GM10847 (cell line): ENCODE measurements around the gene FKBP1A.

Experiments used
- POLR2A ChIP-seq: IDR thresholded peaks from 2 replicates; pipeline ENCODE4 v1.6.1; 2011; ENCODE audit not compliant: insufficient read length; ENCODE audit errors: extremely low read depth

FKBP1A gene

DNA sequence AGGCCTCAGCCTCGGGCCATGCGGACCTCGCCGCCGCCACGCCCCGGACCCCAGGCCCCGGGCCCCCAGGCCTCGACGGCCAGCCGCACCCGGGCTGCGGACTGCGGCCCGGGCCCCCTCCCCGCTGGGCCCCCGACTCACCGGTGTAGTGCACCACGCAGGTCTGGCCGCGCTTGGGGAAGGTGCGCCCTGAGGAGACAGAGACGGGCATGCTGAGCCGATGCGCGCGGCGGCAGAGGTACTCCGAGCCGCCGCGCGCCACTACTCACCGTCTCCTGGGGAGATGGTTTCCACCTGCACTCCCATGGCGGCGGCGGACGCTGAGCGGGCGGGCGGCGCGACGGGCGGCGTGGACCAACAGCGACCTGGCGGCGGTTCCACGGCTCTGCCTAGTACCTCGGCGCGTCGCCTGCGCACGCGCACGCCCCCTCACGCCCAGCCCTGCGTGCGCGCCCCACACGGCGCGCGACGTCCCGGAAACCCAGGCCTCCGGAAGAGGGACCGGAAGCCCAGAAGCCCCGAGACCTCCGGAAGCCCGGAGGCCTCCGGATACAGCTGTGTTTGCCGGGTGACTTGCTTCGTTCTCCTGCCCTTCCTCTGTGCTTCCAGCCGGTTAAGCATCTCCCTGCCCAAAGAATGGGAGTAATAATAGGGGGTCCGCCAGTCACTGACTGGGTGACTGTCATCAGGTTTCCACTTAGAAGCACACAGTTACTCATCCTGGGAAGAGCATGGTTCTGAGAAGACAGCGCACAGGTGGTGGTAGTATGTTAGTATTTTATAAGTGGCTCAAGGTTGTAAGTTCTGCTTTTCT, at the start of gene FKBP1A:
Gene FKBP1A (minus strand): TSS at position 362 of the 814 bp plus-strand sequence. CDS start 56 bp downstream, at position 306.
- TF ChIP-seq POLR2A = peak; percentile 74

DNA sequence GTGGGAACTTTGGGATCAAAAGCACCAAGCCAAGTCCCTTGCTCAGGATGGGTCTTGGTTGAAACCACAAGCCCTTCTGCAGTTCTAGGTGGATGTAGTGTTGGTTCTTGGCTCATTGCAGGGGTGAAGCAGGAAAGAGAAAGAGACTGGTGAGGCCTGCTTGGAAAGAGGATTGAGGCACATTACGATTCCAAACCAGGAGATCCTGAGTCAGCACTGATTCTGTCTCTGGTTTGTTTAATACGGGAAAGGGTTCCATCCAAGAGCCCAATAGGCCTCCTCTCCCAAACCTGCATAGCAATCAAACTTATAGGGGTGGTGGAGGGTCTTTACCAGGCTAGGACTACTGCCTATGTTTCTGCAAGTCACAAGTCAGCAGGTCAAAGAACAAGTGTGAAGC, 49.5 kb upstream of the FKBP1A start:
- TF ChIP-seq POLR2A = no peak

DNA sequence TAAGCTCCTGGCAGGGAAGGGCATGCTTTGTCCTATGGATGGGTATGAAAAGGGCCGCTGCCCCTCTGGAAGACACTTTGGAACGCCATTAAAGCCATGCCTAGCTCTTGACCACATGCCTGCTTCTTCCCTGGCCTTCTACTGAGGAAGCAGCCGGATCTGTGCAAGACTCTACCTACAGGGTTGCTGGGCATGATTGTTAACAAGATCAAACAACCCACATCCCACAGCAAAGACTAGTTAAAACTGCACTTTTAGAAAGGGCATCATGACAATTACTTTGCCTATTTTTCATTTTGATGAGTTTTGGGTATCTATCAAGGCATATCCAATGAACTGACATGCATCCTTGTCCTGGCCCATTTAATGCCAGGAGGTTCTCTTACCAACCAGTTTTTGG, 48.3 kb upstream of the FKBP1A start:
- TF ChIP-seq POLR2A = no peak

DNA sequence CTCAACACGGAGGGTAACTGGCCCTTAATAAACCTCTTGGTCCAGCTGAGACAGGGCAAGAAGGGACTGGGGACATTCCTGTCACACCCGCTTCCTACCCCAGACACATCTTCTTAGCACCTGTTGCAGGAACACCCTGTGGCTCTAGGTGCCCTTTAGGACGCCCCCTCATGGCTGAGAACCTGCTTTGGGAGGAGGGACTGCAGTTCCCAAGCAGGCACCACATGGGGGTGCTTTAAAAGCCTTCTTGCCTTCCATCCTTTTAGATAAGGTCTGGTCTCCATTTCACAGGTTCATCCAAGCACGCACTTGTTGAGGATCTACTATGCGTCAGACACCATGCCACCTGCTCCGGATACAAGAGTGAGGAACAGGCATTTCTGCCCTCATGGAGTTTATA, 47.2 kb upstream of the FKBP1A start:
- TF ChIP-seq POLR2A = no peak

DNA sequence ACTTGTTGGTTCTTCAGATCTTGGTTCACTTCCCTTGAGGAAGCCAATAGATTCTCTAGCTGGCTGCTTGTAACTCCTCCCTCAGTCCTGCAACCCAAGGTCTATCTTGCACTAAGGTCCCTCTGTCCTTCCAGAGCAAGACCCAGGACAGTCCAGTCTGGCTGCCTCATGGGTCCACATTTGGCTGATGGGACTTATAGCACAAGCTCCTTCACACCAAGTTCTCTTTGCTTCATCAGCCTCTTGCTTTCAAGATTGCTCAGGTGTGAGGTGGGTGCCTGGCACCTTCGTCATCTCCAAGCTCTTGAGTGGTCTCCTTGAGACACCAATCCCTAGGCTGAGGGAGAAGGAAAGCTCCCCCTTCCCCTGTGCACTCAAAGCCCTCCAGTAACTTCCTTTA, 45.5 kb upstream of the FKBP1A start:
- no peak for TF ChIP-seq POLR2A

DNA sequence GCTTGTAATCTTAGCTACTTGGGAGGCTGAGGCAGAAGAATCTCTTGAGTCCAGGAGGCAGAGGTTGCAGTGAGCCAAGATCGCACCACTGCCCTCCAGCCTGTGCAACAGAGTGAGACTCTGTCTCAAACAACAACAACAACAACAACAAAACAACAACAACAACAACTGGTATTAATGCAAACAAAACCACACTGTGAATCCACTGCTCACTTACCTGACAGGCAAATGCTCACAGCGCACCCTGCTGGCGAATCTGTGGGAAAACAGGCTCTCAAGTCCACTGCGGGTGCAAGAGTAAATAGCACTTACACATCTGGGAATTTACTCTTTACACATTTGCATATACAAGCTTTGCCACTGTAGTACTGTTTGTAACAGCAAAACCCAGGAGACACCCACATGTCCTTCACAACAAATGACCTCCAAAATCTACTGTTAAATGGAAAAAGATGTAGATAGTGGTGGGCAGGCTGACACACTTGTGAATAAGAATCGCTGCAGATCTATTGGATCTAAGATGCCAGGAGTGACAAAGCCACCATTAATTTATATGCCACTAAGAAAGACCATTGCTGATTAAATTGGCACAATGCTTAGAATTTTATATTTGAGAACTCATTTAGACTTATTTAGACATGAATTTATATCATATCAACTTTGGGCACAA, 44.5 kb upstream of the FKBP1A start:
- no peak for TF ChIP-seq POLR2A

DNA sequence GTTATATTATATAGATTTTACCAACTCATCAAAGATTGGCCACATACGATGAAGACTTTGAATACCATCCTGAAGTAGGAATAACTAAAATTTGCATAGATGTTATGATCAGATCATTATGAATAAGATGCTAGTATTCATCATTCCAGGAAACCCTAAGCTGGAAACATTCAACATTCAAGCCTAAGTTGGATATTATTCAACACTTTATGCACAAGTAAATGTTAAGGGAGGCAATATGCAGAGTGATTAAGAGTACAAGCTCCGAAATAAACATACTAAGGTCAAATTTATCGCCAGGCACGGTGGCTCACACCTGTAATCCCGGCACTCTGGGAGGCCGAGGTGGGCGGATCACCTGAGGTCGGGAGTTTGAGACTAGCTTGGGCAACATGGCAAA, 43.4 kb upstream of the FKBP1A start:
- TF ChIP-seq POLR2A = no peak

DNA sequence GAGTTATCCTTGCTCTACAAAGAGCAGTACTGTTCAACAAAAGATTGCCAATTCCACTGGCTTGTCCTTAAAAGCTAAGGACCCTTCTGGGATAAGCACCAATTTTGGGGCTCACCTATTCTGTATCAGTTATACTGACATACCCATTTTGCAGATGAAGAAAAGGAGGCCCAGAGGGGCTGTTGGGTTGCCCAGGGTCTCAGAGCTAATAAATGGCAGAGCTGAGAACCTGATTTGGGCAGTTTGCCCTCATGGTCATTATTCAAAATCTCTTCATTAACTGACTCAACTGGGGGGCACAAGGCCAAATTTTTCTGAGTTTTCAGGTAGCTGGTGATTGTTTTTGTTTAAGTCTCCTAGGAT, 42.5 kb upstream of the FKBP1A start:
- no peak for TF ChIP-seq POLR2A

DNA sequence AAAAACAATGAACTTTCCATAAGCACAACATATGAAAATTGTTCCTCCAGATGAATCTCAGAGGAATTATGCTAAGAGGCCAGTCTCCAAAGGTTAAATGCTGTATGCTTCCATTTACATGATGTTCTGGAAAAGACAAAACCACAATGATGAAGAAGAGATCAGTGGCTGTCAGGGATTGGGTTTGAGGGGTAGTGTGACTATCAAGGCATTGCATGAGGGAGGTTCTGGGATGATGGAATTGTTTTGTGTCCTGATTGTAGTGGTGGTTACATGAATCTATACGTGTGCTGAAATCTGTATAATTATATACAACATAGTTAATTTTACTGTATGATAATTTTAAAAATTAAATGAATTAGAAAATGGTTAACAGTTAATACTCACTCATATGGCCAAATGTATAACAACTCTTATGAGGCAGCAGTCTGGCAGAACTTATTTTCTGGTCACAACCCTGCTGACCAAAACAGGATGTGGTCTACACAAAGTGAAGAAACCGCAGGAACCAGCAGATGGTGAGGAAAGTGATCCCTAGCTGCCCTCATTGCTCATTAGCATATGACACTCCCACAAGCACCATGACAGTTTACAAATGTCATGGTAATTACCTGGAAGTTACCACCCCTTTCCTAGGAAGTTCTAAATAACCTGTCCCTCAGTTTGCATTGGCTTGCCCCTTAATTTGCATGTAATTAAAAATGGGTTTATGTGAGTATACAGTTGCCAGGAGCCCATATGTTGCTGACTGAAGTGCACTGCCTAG, 41.9 kb upstream of the FKBP1A start:
- TF ChIP-seq POLR2A = no peak

DNA sequence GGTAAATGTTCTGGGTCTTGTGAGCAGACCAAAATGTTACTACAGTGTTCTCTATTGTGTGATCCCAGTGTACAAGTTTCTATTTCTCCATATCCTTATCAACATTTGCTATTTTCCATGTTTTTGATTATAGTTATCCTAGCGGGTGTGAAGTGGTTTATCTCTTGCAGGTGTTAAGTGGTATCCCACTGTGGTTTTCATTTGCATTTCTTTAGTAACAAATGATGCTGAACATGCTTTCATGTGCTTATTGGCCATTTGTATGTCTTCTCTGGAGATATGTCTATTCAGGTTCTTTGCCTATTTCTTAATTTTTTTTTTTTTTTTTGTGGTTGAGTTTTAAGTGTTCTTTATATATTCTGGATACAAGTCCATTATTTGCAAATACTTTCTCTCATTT, 38.3 kb upstream of the FKBP1A start:
- TF ChIP-seq POLR2A = no peak

DNA sequence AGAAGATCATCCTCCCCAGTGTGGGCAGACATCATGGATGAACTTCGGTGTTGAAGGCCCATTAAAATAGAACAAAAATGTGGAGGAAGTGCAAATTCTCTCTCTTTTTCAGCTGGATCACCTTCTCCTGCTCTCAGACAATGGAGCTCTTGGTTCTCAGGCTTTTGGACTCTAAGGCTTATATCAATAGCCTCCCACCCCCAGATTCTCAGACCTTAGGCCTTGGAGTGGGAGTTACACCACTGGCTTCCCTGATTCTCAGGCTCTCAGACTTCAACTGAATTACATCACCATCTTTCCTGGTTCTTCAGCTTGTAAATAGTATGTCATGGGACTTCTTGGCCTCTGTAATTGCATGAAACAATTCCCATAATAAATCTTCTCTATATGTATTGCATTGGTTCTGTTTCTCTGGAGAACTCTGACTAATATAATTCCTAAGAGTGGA, 37.2 kb upstream of the FKBP1A start:
- TF ChIP-seq POLR2A = no peak

DNA sequence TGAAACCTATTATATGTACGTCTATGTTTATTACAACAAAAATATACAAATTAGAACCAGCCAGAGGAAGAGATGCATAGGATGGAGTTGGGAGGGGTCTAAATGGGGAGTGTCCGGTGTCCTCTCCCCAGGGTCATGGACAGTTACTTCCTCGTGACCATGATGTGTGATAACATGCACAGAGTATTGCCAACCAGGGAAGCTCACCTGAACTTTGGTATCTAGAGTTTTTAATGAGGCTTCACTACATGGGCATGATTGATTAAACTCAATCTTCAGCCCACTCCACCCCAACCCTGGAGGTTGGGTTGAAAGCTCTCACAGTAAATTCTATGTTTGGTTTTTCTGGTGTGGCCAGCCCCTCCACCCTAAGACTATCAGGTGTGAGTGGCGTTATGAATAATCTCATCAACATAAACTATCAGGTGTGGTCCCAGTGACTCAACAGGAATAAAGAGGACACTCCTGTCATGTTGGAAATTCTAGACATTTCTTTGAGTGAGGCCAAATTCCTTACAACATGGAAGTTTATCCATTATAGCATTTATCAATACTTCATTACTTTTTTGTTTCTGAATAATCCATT, 36.4 kb upstream of the FKBP1A start:
- no peak for TF ChIP-seq POLR2A

DNA sequence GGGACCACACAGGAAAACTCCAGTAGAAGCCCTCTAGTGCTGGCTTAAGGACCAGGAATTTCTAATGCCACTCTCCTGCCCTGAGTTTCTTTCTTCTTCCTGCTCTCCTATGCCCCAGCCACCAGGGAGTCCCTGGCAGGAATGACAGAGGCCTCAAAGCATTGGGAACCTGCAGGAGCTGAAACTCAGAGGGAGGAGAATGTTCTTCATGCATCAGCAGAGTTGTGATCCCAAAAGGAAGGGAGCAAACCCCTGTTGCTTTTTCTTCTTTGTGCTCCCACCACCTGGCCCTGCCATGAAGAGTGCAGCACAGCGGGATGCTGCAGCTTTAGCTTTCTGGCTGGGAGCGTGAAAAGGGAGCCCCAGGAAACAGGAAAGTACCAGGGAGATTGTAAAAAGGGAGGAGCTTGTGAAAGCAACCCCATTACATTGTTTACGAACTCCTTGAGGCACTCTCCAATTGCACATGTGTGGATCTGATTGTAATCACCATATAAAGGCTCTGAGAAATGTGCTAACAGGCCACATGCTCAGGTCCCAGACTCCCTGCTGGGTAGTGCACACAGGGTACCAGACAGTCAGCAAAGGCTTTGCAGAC, 34.7 kb upstream of the FKBP1A start:
- no peak for TF ChIP-seq POLR2A

DNA sequence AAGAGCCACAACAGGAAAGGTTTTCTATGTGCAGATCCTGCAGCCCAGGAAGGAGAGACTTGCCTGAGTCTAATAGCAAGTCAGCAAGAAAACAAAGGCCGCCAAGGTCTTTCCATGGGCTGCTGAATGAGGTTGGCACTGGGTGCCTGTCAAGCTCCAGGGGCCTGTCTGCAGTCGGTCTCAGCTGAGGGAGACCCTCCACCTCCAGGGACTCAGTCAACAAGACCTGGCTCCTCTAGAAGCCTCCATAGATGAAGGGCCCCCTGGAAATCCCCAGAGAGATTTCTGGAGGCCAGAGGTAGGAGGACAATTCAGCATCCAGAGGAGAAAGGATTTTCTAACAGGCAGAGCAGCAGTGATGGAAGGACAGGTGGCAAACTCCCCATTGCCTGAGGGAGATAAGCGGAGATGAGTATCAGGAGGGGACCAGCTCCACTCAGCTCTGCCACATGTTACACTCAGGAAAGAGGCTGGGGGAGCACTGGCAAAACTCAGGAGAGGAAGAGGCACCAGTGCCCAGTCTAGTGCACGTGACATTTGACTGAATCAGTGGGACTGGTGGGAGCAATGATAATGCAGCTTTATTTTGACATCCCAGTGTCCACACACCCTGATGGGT, 33.5 kb upstream of the FKBP1A start:
- TF ChIP-seq POLR2A = no peak

DNA sequence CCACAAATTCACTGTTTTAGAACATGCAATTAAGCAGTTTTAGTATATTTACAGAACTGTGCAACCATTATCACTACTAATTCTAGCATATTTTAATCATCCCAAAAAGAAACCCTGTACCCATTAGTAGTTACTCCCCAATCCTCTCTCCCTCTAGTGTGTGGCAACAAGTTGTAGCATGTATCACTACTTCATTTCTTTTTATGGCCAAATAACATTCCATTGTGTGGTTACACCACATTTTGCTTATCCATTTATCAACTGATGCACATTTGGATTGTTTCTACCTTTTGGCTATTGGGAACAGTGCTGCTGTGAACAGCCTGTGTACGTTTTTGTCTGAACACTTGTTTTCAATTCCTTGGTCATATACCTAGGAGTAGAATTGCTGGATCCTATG, 31.5 kb upstream of the FKBP1A start:
- no peak for TF ChIP-seq POLR2A

DNA sequence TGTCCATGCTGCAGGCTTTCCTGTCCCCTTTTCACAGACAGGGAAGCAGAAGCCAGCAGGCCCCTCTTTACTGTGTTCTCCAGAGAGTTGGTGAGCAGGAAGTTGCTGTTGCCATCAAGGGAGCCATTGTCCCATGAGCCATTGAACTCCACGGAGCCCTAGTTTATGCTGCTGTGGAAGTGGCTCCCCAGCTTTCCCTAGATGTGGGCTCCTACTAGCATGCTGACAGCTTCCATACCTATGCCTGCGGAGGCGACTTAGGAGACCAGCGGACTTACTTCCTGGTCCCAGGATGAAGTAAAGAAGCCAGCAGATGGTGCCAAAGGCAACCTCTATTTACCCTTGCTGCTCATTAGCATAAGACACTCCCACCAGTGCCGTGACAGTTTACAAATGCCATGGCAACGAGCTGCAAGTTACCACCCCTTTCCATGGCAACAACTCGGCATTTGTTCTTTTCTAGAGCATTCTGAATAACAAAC, 30.8 kb upstream of the FKBP1A start:
- no peak for TF ChIP-seq POLR2A
